Measurements from ENCODE around the gene MAP6D1.
A peak's percentile ranks its signal among the peaks of the same experiment; 100 is the strongest.

Gene MAP6D1

DNA sequence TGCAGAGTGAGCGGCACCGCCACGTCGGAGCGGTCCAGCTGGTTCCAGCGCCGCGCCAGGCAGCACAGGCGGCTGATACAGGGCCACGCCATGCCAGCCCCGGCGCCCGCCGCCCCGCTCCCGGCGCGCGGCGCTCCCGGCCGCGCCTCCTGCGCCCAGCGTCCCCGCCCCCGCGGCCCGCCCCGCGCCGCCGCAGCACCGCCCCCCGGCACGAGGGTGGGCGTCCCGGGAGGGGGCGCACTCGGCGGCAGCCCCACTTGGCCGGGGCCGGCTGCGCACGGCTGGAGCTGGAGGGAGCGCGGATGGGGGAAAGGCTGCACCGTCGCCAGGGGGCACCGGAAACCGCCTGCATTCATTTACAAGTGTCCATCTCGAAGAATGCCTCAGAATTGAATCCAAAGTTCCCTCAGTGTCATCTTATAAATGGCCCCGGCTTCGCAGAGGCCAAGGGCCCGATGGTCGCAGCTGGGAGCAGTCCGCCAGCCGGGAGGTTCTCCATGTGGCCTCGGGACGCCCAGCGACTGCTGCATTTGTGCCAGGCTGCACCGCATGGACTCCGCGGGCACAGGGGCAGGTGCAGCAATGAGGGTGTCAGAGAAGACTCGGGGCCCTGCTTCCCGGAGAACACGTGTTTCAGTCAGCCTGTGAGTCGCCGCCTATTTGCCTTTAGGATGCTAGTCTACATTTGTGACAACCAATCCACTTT, at the start of gene MAP6D1:
Gene MAP6D1 (minus strand): TSS at position 122 of the 706 bp plus-strand sequence. CDS start 30 bp downstream, at position 92.
- FAIRE-seq (no peak), DNase-seq (ENCODE audit: extremely low spot score, insufficient read length, low read depth) (peak; percentile 47)

- DNase-seq (ENCODE audit: extremely low spot score, insufficient read length, low read depth), result no peak
- no peak for FAIRE-seq
Observed at GRCh38 chr3:183873914-183874313, 48.5 kb upstream of the MAP6D1 start.

- FAIRE-seq (no peak), DNase-seq (ENCODE audit: extremely low spot score, insufficient read length, low read depth) (no peak)
Observed at GRCh38 chr3:183871541-183871940, 46.2 kb upstream of the MAP6D1 start.

- DNase-seq (ENCODE audit: extremely low spot score, insufficient read length, low read depth) (no peak), FAIRE-seq (no peak)
Observed at GRCh38 chr3:183870563-183870962, 45.2 kb upstream of the MAP6D1 start.

- DNase-seq (ENCODE audit: extremely low spot score, insufficient read length, low read depth), result no peak
- FAIRE-seq, result peak; percentile 45
Observed at GRCh38 chr3:183868796-183869195, 43.4 kb upstream of the MAP6D1 start.

GRCh38 chr3:183862610-183863009, 37.2 kb upstream of the MAP6D1 start:
- no peak for DNase-seq (ENCODE audit: extremely low spot score, insufficient read length, low read depth)
- no peak for FAIRE-seq

- FAIRE-seq, result no peak
Observed at GRCh38 chr3:183857863-183858262, 32.5 kb upstream of the MAP6D1 start.

DNA sequence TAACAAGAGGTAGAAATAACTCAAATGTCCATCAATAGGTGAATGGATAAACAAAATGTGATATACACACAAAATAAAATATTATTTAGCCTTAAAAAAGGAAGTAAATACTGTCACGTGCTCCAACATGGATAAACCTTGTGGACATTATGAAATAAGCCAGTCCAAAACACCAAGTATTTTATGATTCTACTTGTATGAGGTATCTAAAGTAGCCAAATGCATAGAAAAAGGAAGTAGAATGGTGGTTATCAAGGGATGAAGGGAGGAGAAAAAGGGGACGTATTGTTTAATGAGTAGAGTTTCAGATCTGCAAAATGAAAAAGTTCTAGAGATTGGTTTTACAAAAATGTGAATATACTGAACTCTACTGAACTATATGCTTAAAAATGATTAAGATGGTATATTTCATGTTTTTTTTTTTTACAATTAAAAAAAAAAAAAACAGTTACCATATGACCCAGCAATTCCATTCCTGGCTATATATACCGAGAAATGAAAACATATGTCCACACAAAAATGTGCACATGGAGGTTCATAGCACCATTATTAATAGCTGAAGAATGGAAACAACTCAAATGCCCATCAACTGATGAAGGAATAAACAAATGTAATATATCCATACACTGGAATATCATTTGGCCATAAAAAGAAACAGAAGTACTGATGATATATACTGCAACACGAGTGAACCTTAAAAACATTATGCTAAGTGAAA, 29.1 kb upstream of the MAP6D1 start:
- DNase-seq (ENCODE audit: extremely low spot score, insufficient read length, low read depth) (no peak), FAIRE-seq (no peak)

More at GRCh38 chr3:183857863-183858262, 32.5 kb upstream of the MAP6D1 start:
- DNase-seq (ENCODE audit: extremely low spot score, insufficient read length, low read depth), result no peak

- FAIRE-seq (no peak), DNase-seq (ENCODE audit: extremely low spot score, insufficient read length, low read depth) (no peak)
Observed at GRCh38 chr3:183845608-183846288, 20.4 kb upstream of the MAP6D1 start.

DNA sequence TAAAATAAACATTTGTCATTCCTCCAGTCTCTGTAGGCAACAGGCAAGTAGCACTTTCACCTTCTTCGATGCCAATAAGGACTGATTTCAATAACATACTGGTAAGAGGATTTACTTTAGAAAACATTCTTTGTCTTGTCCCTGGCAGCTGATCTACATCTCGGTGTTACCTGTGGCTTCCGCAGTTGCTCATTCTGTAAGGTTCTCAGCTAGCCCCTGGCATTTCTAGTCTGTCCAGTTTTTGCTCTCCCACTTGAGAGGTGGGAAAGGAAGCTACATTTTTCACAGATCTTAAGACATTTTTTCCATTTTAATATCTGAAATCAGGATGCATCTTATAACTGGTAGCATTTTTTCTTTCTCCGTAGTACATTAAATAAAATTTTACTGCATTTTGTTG, 19.7 kb upstream of the MAP6D1 start:
- FAIRE-seq (no peak), DNase-seq (ENCODE audit: extremely low spot score, insufficient read length, low read depth) (no peak)

DNA sequence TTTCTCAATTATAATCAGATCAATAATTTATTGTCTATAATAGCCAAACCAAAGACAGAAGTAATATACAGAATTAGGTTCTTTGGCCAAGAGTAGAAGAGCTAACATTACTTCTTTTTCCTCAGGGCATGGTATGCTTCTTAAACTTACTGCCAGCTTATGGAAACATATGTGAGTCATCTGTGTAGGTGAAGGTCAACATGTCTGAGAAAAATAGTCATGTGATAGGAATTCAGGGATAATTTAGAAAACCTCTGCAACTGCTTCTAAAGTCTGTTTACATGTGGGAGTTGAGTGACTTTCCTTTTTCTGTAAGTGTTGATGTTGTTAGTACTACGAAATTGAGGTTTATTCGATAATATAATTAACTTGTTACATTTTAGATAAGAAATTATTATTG, 19.2 kb upstream of the MAP6D1 start:
- FAIRE-seq, result no peak
- DNase-seq (ENCODE audit: extremely low spot score, insufficient read length, low read depth), result no peak

- FAIRE-seq (no peak), DNase-seq (ENCODE audit: extremely low spot score, insufficient read length, low read depth) (no peak)
Observed at GRCh38 chr3:183839751-183840150, 14.4 kb upstream of the MAP6D1 start.

DNA sequence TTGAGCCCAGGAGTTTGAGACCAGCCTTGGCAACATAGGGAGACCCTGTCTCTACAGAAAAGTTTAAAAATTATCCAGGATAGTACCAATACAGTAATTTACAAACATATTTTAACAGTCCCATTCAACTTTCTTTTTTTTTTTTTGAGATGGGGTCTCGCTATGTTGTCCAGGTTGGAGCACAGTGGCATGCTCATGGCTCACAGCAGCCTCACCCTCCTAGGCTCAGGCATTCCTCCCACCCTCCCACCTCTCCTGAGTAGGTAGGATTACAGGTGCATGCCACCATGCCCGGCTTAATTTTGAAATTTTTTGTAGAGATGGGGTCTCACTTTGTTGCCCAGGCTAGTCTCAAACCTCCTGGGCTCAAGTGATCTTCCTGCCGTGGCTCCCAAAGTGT, 12.5 kb upstream of the MAP6D1 start:
- FAIRE-seq, result no peak
- DNase-seq (ENCODE audit: extremely low spot score, insufficient read length, low read depth), result no peak

DNA sequence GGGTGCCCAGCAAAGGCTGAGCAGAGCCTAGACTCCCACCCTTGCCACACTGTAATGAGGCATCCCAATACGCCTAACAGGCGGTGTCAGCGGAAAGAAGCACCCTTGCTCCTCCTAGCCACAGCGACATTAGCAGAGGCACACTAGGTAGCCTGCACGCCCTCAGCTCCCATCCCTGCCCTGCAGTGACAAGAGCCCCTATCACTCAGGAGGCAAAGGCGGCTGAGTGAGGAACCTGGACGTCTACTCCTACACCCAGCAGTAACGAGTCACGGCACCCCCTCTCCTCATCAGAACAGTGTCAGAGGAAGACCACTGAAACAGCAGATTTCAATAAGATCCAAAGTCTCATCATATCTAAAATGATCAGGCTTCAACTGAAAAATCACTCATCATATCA, 12.0 kb upstream of the MAP6D1 start:
- no peak for FAIRE-seq
- no peak for DNase-seq (ENCODE audit: extremely low spot score, insufficient read length, low read depth)

- DNase-seq (ENCODE audit: extremely low spot score, insufficient read length, low read depth), result no peak
- no peak for FAIRE-seq
Observed at GRCh38 chr3:183833516-183833915, 8.1 kb upstream of the MAP6D1 start.

DNA sequence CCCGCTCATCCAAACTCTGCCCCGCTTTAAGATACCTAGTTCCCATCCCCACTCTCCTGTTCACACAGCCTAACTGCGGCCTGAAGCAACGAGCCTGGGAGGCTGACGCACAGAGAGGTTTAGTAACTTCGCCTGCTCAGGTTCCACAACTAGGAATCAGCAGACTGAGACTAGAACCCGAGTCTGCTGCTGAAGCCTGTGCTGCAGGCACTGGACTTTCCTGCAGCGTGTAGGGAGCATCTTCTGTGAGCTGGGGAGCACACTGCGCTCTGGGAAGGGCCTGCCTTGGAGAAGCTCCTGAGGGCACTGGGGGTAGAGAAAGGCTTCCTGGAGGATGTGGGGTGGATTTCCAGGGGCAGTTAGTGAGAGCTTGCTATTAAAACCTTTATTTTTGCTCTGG, 4.8 kb upstream of the MAP6D1 start:
- FAIRE-seq, result no peak
- DNase-seq (ENCODE audit: extremely low spot score, insufficient read length, low read depth), result no peak

DNA sequence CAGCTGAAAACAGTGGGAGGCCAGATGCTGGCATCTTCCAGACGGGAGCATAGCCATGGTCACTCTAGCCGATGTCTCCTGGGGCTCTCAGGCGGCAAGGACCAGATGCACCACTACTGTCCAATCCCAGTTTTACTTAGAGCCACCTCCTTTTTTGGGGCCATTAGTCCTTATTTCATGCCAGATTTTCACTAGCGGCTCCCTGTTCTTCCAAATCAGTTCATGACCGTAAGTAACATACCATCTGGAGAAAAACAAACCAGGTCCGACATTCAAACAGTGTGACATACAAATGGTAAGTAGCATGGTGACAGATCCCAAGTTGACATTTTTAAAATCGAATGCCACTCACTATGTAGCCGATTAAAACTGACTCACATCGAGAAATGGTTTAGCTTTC, 4.1 kb upstream of the MAP6D1 start:
- FAIRE-seq, result no peak
- no peak for DNase-seq (ENCODE audit: extremely low spot score, insufficient read length, low read depth)

- DNase-seq (ENCODE audit: extremely low spot score, insufficient read length, low read depth) (no peak), FAIRE-seq (no peak)
Observed at GRCh38 chr3:183828538-183828870, 3.1 kb upstream of the MAP6D1 start.

- FAIRE-seq (no peak), DNase-seq (ENCODE audit: extremely low spot score, insufficient read length, low read depth) (no peak)
Observed at GRCh38 chr3:183827809-183828537, 2.6 kb upstream of the MAP6D1 start.

DNA sequence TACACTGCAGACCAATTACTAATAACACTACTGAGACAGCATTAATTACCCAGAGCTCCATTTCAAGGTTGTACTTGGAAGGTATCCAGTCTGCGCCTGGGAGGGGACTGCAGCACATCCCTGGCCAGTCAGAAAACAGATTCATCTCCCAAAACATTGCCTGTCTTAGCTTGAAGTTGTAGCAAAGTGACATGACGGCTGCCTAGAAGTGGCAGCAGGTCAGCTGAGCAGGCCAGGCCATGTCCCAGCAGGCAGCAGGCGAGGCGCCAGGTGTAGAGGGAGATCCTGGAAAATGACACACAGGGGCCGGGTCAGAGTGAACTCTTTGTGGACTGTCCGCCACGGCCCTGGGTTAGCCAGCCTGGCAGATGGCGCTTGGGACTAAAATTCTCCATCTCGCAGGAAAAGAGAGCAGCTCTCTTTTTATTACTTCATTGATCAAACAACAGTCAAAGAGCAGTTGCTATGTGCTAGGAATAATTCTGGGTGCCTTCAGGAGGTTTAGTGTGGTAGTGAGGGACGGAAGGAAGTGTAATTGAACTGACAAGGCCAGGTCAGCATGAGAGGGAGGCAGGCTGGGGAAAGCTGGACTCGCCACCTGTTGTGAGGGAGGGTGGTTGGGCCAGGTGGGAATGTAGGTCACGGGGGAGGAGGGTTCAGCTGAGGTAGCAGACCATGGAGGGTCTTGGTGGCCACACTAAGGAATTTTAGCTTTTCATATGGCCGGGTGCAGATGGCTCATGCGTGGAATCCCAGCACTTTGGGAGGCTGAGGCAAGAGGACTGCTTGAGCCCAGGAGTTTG, 1.3 kb upstream of the MAP6D1 start:
- no peak for DNase-seq (ENCODE audit: extremely low spot score, insufficient read length, low read depth)
- FAIRE-seq, result no peak
